CD4-positive, alpha-beta T cell (primary cell): ENCODE results near the gene OSBPL6. TPM values are rescaled to one million over a fixed set of nuclear protein-coding genes. Genes with fewer than 3 reads are reported as not detected.

Experiments
- ATAC-seq: fragments of 200-7000 bp; cut with Tn5 transposase; one replicate; pipeline ENCODE4 v1.10.0; 2022; ENCODE audit warnings: mild to moderate bottlenecking; ENCODE audit not compliant: poor library complexity
- CTCF ChIA-PET: fragments of 350-600 bp; sonication (Branson Sonifier 250); formaldehyde crosslinking; loops from one replicate; lab custom pipeline; 2021; ENCODE audit warnings: antibody characterized with exemption, inconsistent platforms; lab: Charles Lee
- POLR2A ChIA-PET: fragments of 350-600 bp; sonication (Branson Sonifier 250); formaldehyde crosslinking; loops from one replicate; lab custom pipeline; 2021; ENCODE audit warnings: antibody characterized with exemption, inconsistent platforms; lab: Charles Lee
- DNase-seq, 14 experiments: peaks; one replicate each; pipeline ENCODE4 v3.0.0-alpha.2; 2013 to 2020; ENCODE audit warnings: mixed read lengths in 2 of 14
- H3K27ac ChIP-seq, 2 donors: one replicate each; pipeline versions ENCODE4 v1.5.1 to v1.7.0; 2013; ENCODE audit warnings: low read length in 2 of 2, low read depth in 1 of 2, mild to moderate bottlenecking in 1 of 2
- H3K27me3 ChIP-seq, 2 experiments: 1 replicate in 1 of 2; 2 replicates in 1 of 2; pipeline versions ENCODE4 v1.6.1 to v1.7.0; 2013; ENCODE audit warnings: low read length in 2 of 2, control low read depth in 1 of 2, mild to moderate bottlenecking in 1 of 2, moderate library complexity in 1 of 2; ENCODE audit not compliant: insufficient read depth in 2 of 2, control insufficient read depth in 1 of 2
- H3K36me3 ChIP-seq: one replicate; pipeline ENCODE4 v1.6.1; 2013; ENCODE audit warnings: low read length, control low read depth; ENCODE audit not compliant: insufficient read depth
- H3K4me1 ChIP-seq: one replicate; pipeline ENCODE4 v1.6.1; 2013; ENCODE audit warnings: low read length, control low read depth; ENCODE audit not compliant: insufficient read depth
- H3K4me3 ChIP-seq: one replicate; pipeline ENCODE4 v1.5.1; 2013; ENCODE audit warnings: mild to moderate bottlenecking, low read length, moderate library complexity
- H3K9me3 ChIP-seq, 2 experiments: 1 replicate in 1 of 2; 2 replicates in 1 of 2; pipeline versions ENCODE4 v1.6.1 to v1.7.0; 2013; ENCODE audit warnings: low read length in 2 of 2, mild to moderate bottlenecking in 2 of 2, control low read depth in 1 of 2, moderate library complexity in 1 of 2; ENCODE audit not compliant: control insufficient read depth in 1 of 2, insufficient read depth in 1 of 2
- H3K27ac Mint-ChIP-seq: one replicate; pipeline ENCODE4 v1.8.0; 2020; ENCODE audit warnings: mixed read lengths
- H3K27me3 Mint-ChIP-seq: one replicate; pipeline ENCODE4 v1.8.0; 2021; ENCODE audit warnings: mixed read lengths
- H3K36me3 Mint-ChIP-seq: one replicate; pipeline ENCODE4 v1.8.0; 2021; ENCODE audit warnings: low read depth, mixed read lengths
- H3K4me1 Mint-ChIP-seq: one replicate; pipeline ENCODE4 v1.8.0; 2021; ENCODE audit warnings: low read depth, mixed read lengths
- H3K4me3 Mint-ChIP-seq: one replicate; pipeline ENCODE4 v1.8.0; 2020; ENCODE audit warnings: mild to moderate bottlenecking, mixed read lengths
- H3K9me3 Mint-ChIP-seq: one replicate; pipeline ENCODE4 v1.8.0; 2020; ENCODE audit warnings: mixed read lengths
- intact Hi-C, 2 experiments: fragments of 100-400 bp; cut with DNase I in 1 of 2; cut with micrococcal nuclease in 1 of 2; formaldehyde crosslinking; loops; one replicate each; pipeline versions ENCODE4 v1.15.1 to v1.9.0; 2023 to 2025; cut with DNase I, micrococcal nuclease
- total RNA-seq, 174 experiments: library from RNA in 2 of 174; stranded (reverse) in 2 of 174; gene quantifications; one replicate each; pipeline ENCODE4 v1.2.3 and lab custom pipeline; 2021 to 2026
- TF ChIP-seq, protein P1 (sequence below): fragments of 200-600 bp; IDR thresholded peaks from one replicate; pipeline ENCODE4 v1.8.0; 2022; ENCODE audit warnings: antibody characterized with exemption, mild to moderate bottlenecking

OSBPL6 gene
- total RNA-seq, 2 experiments from 2014 or later = 0.08 to 0.11 TPM

DNA sequence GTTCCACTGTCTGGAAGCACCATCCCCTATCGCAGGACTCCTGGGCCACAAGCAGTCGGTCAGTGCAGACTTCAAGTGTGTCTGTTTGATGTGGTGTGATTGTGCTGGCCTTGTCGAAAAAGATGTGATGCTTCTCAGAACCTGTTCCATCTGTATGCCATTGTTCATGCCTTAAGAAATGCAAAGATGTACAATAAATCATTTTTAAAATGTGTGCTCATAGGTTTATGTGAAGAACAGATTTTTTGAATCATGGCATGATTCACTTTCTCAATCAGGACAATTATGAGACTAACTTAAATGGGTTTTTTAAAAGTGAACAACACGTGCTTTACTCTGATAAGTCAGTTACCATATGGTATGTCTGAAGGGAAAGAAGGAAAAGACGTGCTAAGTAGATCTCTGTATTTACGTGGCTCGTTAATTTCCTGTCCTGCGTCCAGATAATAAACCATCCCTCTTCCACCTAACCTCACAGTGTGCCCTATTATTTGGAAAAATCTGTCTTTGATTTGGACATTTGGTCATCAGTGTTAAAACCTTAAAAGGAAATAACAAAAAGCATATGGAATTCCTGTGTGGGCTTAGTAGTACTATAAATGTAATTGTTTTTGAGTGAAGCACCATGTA, 201.7 kb downstream of the OSBPL6 start:
- no peaks in the 10 kb centered on the region for H3K9me3 ChIP-seq
- no peak overlapping the region for H3K4me3 Mint-ChIP-seq
- intact Hi-C loops = loop anchor here (2.0 to 10.0 kb wide), 4 partner anchors 19 to 301 kb away; no protein-coding TSS in a partner anchor
- TF ChIP-seq, protein P1, sequence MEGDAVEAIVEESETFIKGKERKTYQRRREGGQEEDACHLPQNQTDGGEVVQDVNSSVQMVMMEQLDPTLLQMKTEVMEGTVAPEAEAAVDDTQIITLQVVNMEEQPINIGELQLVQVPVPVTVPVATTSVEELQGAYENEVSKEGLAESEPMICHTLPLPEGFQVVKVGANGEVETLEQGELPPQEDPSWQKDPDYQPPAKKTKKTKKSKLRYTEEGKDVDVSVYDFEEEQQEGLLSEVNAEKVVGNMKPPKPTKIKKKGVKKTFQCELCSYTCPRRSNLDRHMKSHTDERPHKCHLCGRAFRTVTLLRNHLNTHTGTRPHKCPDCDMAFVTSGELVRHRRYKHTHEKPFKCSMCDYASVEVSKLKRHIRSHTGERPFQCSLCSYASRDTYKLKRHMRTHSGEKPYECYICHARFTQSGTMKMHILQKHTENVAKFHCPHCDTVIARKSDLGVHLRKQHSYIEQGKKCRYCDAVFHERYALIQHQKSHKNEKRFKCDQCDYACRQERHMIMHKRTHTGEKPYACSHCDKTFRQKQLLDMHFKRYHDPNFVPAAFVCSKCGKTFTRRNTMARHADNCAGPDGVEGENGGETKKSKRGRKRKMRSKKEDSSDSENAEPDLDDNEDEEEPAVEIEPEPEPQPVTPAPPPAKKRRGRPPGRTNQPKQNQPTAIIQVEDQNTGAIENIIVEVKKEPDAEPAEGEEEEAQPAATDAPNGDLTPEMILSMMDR = no peak
- H3K4me1 ChIP-seq = no peaks in the 10 kb centered on the region
- no peaks in the 10 kb centered on the region for H3K9me3 Mint-ChIP-seq
- no peaks in the 10 kb centered on the region for H3K36me3 ChIP-seq
- DNase-seq (no peak), ATAC-seq (no peak)
- no peaks in the 10 kb centered on the region for H3K4me1 Mint-ChIP-seq
- H3K36me3 Mint-ChIP-seq = no peaks in the 10 kb centered on the region
- no peak overlapping the region for H3K27ac Mint-ChIP-seq
- H3K4me3 ChIP-seq = no peak overlapping the region
- H3K27me3 Mint-ChIP-seq = peaks cover under 1% of the 10 kb centered on the region
- no peak overlapping the region for H3K27ac ChIP-seq
- CTCF ChIA-PET = interaction anchor here (0.6 to 1.5 kb wide), 3 partner anchors 19 to 256 kb away, joined by 4 to 7 read pairs (median 6); no protein-coding TSS in a partner anchor
- no peaks in the 10 kb centered on the region for H3K27me3 ChIP-seq
- POLR2A ChIA-PET = interaction anchor here (1.2 kb wide), 1 partner anchor 19 kb away, joined by 4 read pairs; no protein-coding TSS in a partner anchor

DNA sequence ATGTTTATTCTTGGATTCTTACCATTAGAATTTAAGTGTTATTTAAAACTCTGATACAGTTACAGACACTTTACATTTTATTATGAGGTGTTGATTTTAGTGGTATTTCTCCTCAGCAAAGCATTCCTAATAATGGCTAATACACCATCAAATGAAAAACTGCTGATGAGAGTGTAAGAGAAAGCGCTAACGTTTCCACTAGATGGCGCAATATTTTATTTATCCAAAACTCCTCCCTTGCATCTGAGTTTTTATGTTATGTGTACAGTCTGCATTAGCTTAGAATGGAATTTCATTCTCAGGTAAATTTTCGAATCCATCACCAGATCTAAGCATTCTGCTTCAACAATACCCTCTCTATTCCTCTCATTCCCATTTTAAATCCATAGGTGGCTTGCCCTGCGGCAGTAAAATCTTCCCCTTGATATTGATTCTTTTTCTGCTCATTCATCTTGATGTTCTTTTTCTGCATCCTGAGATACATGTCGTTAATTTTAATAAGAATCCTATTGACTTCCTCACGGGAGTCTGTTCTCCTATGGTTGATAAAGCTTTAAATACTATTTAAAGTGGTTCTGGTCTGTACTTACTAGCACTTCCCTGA, 202.8 kb downstream of the OSBPL6 start:
- DNase-seq (peak in 4 of 14 experiments; percentile 10 to 70 (median 58)), ATAC-seq (peak; percentile 76)
- H3K4me3 Mint-ChIP-seq = no peak overlapping the region
- no peaks in the 10 kb centered on the region for H3K4me1 ChIP-seq
- POLR2A ChIA-PET = no interaction called here
- H3K27me3 ChIP-seq = no peaks in the 10 kb centered on the region
- H3K36me3 ChIP-seq = no peaks in the 10 kb centered on the region
- intact Hi-C loops = loop anchor here (1.0 to 10.0 kb wide), 5 partner anchors 18 to 300 kb away; no protein-coding TSS in a partner anchor
- no peaks in the 10 kb centered on the region for H3K9me3 ChIP-seq
- no peaks in the 10 kb centered on the region for H3K9me3 Mint-ChIP-seq
- H3K4me3 ChIP-seq = no peak overlapping the region
- no peak overlapping the region for H3K27ac Mint-ChIP-seq
- H3K27ac ChIP-seq = no peak overlapping the region
- H3K36me3 Mint-ChIP-seq = no peaks in the 10 kb centered on the region
- H3K4me1 Mint-ChIP-seq = no peaks in the 10 kb centered on the region
- CTCF ChIA-PET = interaction anchor here (0.7 to 2.9 kb wide), 3 partner anchors 9 to 23 kb away, joined by 3 to 22 read pairs (median 4); no protein-coding TSS in a partner anchor
- TF ChIP-seq, protein P1 = peak; percentile 76
- peaks cover 5% of the 10 kb centered on the region for H3K27me3 Mint-ChIP-seq

DNA sequence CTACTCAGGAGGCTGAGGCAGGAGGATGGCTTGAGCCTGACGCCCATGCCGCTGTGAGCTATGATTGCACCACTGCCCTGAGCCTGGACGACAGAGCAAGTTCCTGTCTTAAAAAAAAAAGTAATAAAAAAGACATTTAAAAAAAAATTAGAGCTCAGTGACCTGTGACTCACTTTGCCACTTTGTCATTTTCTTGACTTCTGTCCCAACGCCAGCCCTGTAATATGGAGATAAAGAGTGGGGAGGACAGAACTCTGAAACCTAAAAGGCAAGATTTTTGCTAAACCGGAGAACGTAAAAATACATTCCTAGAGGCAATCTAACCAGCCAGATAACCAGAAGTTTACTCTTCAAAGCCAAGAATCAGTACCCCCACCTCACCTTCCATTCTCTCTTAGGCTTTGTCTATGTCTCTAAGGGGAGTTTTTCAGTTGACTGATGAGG, 207.7 kb downstream of the OSBPL6 start:
- CTCF ChIA-PET = interaction anchor here (0.6 to 4.1 kb wide), 4 partner anchors 12 to 193 kb away, joined by 3 to 24 read pairs (median 4); no protein-coding TSS in a partner anchor

More for the DNA sequence above, 207.7 kb downstream of the OSBPL6 start:
- H3K27ac ChIP-seq = no peak overlapping the region
- no peaks in the 10 kb centered on the region for H3K36me3 ChIP-seq
- H3K9me3 Mint-ChIP-seq = no peaks in the 10 kb centered on the region
- no peaks in the 10 kb centered on the region for H3K36me3 Mint-ChIP-seq
- no peak overlapping the region for H3K27ac Mint-ChIP-seq
- no peaks in the 10 kb centered on the region for H3K9me3 ChIP-seq
- no peaks in the 10 kb centered on the region for H3K27me3 ChIP-seq
- peaks cover 5% of the 10 kb centered on the region for H3K27me3 Mint-ChIP-seq
- DNase-seq = no peak
- H3K4me3 ChIP-seq = no peak overlapping the region
- TF ChIP-seq, protein P1 = no peak
- POLR2A ChIA-PET = interaction anchor here (0.6 kb wide), 1 partner anchor 22 kb away, joined by 4 read pairs; no protein-coding TSS in a partner anchor
- ATAC-seq = no peak
- intact Hi-C loops = no loop called here
- H3K4me1 Mint-ChIP-seq = no peaks in the 10 kb centered on the region
- no peak overlapping the region for H3K4me3 Mint-ChIP-seq
- H3K4me1 ChIP-seq = no peaks in the 10 kb centered on the region
